Effector memory CD4-positive, alpha-beta T cell (primary cell): Measurements from ENCODE around the gene UBE2G1.
"Not testable (repeated sequence)": the region's sequence is repeated elsewhere in the genome, so short reads cannot be mapped to it uniquely, and the experiment has no call there.

ENCODE experiments used
- DNase-seq, 3 donors: peaks; one replicate each; pipeline ENCODE4 v3.0.0-alpha.2; 2020
- H3K27ac ChIP-seq: 2 replicates; pipeline ENCODE4 v1.7.0; 2013; ENCODE audit warnings: mild to moderate bottlenecking, low read length, moderate library complexity; ENCODE audit not compliant: insufficient read depth, poor library complexity, severe bottlenecking
- H3K27me3 ChIP-seq: replicated peaks from 2 replicates; pipeline ENCODE4 v1.7.0; 2013; ENCODE audit warnings: mild to moderate bottlenecking, low read length; ENCODE audit not compliant: insufficient read depth, control insufficient read depth, poor library complexity, severe bottlenecking
- H3K36me3 ChIP-seq: 2 replicates; pipeline ENCODE4 v1.7.0; 2013; ENCODE audit warnings: mild to moderate bottlenecking, low read length, moderate library complexity; ENCODE audit not compliant: control insufficient read depth, insufficient read depth
- H3K4me1 ChIP-seq: 2 replicates; pipeline ENCODE4 v1.7.0; 2013; ENCODE audit warnings: low read length, mild to moderate bottlenecking; ENCODE audit not compliant: control insufficient read depth, insufficient read depth, poor library complexity, severe bottlenecking
- H3K4me3 ChIP-seq: 2 replicates; pipeline ENCODE4 v1.7.0; 2013; ENCODE audit warnings: low read length, low read depth, mild to moderate bottlenecking; ENCODE audit not compliant: insufficient read depth, poor library complexity, severe bottlenecking
- H3K9me3 ChIP-seq: 2 replicates; pipeline ENCODE4 v1.7.0; 2013; ENCODE audit warnings: mild to moderate bottlenecking, low read length, moderate library complexity; ENCODE audit not compliant: control insufficient read depth

Gene UBE2G1

DNA sequence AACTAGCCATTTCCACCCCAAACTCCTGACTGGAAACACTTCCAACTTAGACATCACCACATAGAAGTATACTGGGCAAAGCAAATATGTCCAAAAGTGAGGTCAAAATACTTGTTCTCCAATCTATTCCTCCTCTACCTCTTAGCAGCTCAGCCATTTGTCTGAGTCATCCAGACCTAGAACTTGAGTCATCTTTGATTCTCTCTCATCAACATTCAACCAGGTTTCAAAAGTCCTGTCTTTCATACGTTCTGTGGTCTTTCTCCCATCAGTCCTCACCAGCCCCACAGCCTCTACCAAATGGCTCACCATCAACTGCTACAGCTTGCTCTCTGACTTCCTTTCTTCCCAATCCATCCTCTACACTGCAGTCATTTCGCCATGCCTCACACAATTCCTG lies 109.5 kb downstream of the UBE2G1 start:
- no peak for DNase-seq
- Histone ChIP-seq H3K9me3 (no peaks in the 10 kb centered on the region), H3K27me3 (no peaks in the 10 kb centered on the region), H3K4me3 (no peak overlapping the region), H3K27ac (no peak overlapping the region), H3K4me1 (peaks cover 13% of the 10 kb centered on the region), H3K36me3 (peaks cover 11% of the 10 kb centered on the region)

- peaks cover 10% of the 10 kb centered on the region for H3K36me3 ChIP-seq
- not testable (repeated sequence) for H3K9me3 ChIP-seq, H3K27ac ChIP-seq, H3K27me3 ChIP-seq, DNase-seq, H3K4me1 ChIP-seq, H3K4me3 ChIP-seq
These were observed 111.2 kb downstream of the UBE2G1 start for GRCh38 chr17:4255271-4255670.

DNA sequence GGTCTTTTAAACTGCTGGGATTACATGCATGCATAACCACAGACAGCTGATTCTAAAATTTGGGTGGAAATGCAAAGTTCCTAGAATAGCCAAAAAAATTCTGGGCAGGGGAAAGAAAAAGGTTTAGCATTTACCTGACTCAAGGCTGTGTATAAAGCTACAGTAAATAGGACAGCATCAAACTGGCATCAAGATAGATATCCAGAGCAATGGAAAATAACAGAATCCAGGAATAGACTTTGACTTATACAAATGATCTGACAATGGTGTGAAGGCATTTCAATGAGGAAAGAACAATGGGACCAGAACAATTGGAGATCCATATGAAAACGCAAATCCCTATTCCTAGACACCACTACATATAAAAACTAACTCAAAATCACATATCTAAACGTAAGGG lies 115.6 kb downstream of the UBE2G1 start:
- Histone ChIP-seq H3K27ac (no peak overlapping the region), H3K4me3 (no peak overlapping the region), H3K4me1 (peaks cover 3% of the 10 kb centered on the region), H3K27me3 (no peaks in the 10 kb centered on the region), H3K36me3 (no peaks in the 10 kb centered on the region), H3K9me3 (no peaks in the 10 kb centered on the region)
- no peak for DNase-seq

GRCh38 chr17:4249452-4250029 lies 116.9 kb downstream of the UBE2G1 start:
- Histone ChIP-seq H3K36me3 (no peaks in the 10 kb centered on the region), H3K4me3 (no peak overlapping the region), H3K9me3 (no peaks in the 10 kb centered on the region), H3K27ac (no peak overlapping the region), H3K4me1 (peaks cover 3% of the 10 kb centered on the region), H3K27me3 (no peaks in the 10 kb centered on the region)
- no peak for DNase-seq

DNA sequence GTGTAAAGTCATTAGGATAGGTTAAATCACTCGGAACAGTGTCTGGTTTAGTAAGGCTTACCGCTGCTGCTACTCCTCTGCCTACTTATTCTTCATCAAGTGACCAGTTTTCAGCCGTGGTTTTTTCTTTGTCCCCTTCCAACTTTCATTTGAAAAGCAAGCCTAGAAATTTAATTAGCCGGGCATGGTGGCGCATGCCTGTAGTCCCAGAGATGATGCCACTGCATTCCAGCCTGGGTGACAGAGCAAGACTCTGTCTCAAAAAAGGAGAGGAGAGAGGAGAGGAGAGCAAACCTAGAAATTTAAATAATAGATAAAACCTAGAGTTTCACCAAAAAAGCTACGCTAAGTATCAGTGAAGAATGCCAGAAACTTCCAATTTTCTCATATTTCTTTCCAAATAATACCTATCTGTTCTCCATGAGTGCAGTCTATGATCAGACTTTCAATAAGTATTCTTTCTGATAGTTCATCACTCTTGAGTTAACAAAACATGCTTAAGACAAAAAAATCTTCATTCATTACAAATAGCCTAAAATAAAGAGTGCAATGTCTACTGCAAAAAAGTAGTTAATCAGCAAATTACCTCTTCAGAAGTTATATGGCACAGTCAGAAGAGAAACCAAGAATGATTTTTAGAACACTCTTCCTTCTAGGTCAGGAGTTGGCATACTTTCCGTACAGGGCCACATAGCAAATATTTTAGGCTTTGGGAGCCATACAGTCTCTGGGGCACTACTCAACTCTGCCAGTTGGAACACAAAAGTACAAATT lies 117.8 kb downstream of the UBE2G1 start:
- Histone ChIP-seq H3K4me3 (no peak overlapping the region), H3K27ac (no peak overlapping the region), H3K4me1 (peaks cover 3% of the 10 kb centered on the region), H3K9me3 (no peaks in the 10 kb centered on the region), H3K27me3 (no peaks in the 10 kb centered on the region), H3K36me3 (no peaks in the 10 kb centered on the region)
- no peak for DNase-seq

DNA sequence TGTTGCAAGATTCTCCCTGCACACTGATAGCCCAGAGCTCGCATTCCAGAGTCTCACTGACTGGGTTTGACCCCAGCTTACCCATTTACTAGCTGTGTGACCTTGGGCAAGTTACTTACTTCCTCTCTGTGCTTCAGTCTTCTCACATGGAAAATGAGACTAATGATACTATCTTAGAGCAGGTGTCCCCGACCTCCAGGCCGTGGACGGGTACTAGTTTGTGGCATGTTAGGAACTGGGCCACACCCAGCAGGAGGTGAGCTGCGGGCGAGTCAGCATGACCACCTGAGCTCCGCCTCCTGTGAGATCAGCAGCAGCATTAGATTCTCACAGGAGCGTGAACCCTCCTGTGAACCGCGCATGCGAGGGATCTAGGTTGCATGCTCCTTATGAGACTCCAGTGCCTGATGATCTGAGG lies 118.5 kb downstream of the UBE2G1 start:
- H3K4me1 ChIP-seq = peaks cover 3% of the 10 kb centered on the region
- H3K36me3 ChIP-seq = no peaks in the 10 kb centered on the region
- H3K27me3 ChIP-seq = no peaks in the 10 kb centered on the region
- H3K27ac ChIP-seq = no peak overlapping the region
- H3K4me3 ChIP-seq = no peak overlapping the region
- no peak for DNase-seq
- H3K9me3 ChIP-seq = no peaks in the 10 kb centered on the region

- no peaks in the 10 kb centered on the region for H3K9me3 ChIP-seq
- H3K4me1 ChIP-seq = peaks cover 3% of the 10 kb centered on the region
- H3K36me3 ChIP-seq = peaks cover under 1% of the 10 kb centered on the region
- H3K4me3 ChIP-seq = no peak overlapping the region
- H3K27ac ChIP-seq = no peak overlapping the region
- no peak for DNase-seq
- H3K27me3 ChIP-seq = no peaks in the 10 kb centered on the region
These were observed 119.0 kb downstream of the UBE2G1 start for GRCh38 chr17:4247361-4247970.

- no peak overlapping the region for H3K27ac ChIP-seq
- H3K4me3 ChIP-seq = no peak overlapping the region
- H3K27me3 ChIP-seq = no peaks in the 10 kb centered on the region
- peaks cover 3% of the 10 kb centered on the region for H3K4me1 ChIP-seq
- no peak for DNase-seq
- H3K9me3 ChIP-seq = no peaks in the 10 kb centered on the region
- peaks cover 9% of the 10 kb centered on the region for H3K36me3 ChIP-seq
These were observed 119.8 kb downstream of the UBE2G1 start for GRCh38 chr17:4246674-4247073.

DNA sequence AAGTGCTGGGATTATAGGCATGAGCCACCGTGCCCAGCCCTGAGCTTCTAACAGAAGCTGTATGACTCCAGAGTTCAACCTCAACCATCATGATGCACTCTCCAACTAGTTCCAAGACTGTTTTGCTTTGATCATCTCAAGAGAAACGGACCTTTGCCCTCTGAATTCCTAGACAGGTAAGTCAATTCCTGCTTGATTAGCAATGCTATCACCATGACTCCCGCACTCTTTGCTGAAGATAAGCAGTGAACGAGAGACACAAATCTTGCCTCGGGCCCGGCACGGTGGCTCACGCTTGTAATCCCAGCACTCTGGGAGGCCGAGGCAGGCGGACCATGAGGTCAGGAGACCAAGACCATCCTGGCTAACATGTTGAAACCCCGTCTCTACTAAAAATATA lies 124.9 kb downstream of the UBE2G1 start:
- Histone ChIP-seq H3K36me3 (peaks cover 36% of the 10 kb centered on the region), H3K4me1 (no peaks in the 10 kb centered on the region), H3K27me3 (no peaks in the 10 kb centered on the region), H3K27ac (no peak overlapping the region), H3K9me3 (no peaks in the 10 kb centered on the region), H3K4me3 (no peak overlapping the region)
- DNase-seq = no peak

- Histone ChIP-seq H3K4me1 (peaks cover 8% of the 10 kb centered on the region), H3K27me3 (no peaks in the 10 kb centered on the region), H3K9me3 (no peaks in the 10 kb centered on the region), H3K27ac (no peak overlapping the region), H3K4me3 (no peak overlapping the region), H3K36me3 (peaks cover 48% of the 10 kb centered on the region)
- DNase-seq = no peak
These were observed 130.0 kb downstream of the UBE2G1 start for GRCh38 chr17:4236456-4236855.
